ENCODE measurements around the gene VSNL1. TPM values are rescaled to one million over a fixed set of nuclear protein-coding genes. Genes with fewer than 3 reads are reported as not detected.

The VSNL1 gene
- polyA plus RNA-seq, 1 of the 3 experiments (the other 2 are of a cell fraction): 1.3 TPM

DNA sequence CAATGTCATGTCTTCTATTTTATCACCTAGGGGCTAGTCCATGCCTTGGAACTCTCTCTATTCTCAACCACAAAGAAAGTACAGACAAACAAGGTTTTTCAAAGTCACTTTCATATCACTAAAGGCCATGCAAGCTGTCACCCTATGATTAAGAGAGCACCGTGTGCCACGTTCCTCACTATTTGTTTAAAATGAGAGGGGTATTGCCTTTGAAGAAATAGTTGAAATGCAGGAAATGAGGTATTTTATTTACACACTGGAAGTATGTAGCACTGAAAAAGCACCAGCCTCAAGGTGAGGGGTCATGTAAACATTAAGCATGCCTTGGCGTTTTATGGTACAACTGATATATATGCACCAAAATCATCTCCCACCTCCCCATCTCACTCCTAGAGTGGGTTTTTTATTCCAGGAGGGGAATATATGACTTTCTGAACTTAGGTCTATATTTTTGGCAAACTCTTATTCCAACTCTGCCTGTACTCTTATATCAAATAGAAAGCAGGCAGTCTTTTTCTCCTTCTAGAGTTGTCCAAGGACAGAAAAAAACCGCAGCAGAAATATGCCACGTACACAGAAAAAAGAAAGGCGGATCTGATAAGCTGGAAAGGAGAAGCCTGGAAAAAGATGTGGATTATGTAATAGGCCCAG is 53.5 kb downstream of the VSNL1 start:
- Histone ChIP-seq H2AFZ (ENCODE audit: low read depth) (no peak overlapping the region), H3K9ac (no peak overlapping the region), H3K36me3 (replicated peaks in 1 of 2; ENCODE audit: control insufficient read depth in 1 of 2, insufficient read depth in 2 of 2, low read length in 1 of 2) (no peaks in the 10 kb centered on the region), H3K27ac (ENCODE audit: low read depth in 2 of 2, low read length in 1 of 2) (no peak overlapping the region), H3K4me1 (ENCODE audit: control insufficient read depth in 1 of 2, insufficient read depth in 2 of 2, low read depth in 1 of 2, low read length in 1 of 2) (peaks cover 0 to 7% of the 10 kb centered on the region in 2 experiments; a peak in 1 of 4 replicates), H3K27me3 (ENCODE audit: insufficient read depth) (no peaks in the 10 kb centered on the region), H3K4me2 (no peak overlapping the region), H4K20me1 (ENCODE audit: insufficient read depth) (no peaks in the 10 kb centered on the region), H3K9me2 (no peaks in the 10 kb centered on the region), H3F3A (replicated peaks; ENCODE audit: insufficient read depth) (no peaks in the 10 kb centered on the region), H3K79me2 (ENCODE audit: insufficient read depth) (no peaks in the 10 kb centered on the region), H3K4me3 (ENCODE audit: low read depth in 2 of 2, low read length in 1 of 2) (no peak overlapping the region), H3K9me3 (no peaks in the 10 kb centered on the region)
- CTCF ChIA-PET: interaction anchor here (0.6 to 1.5 kb wide), 3 partner anchors 8 to 423 kb away, joined by 3 to 4 read pairs (median 4); no protein-coding TSS in a partner anchor
- POLR2A ChIA-PET: no interaction called here
- DNase-seq: no peak
- TF ChIP-seq IRF3 (IDR thresholded peaks at IDR 0.05; ENCODE audit: low read depth, low read length) (no peak), PBX3 (IDR thresholded peaks at IDR 0.05) (no peak), JUND (IDR thresholded peaks at IDR 0.05) (no peak), CHD2 (IDR thresholded peaks at IDR 0.05; ENCODE audit: low read length, partially characterized antibody) (no peak), GABPA (IDR thresholded peaks at IDR 0.05; ENCODE audit: low read depth) (no peak), CTCF (IDR thresholded peaks at IDR 0.05) (no peak), YY1 (IDR thresholded peaks at IDR 0.05; ENCODE audit: low read depth) (no peak), ELF1 (IDR thresholded peaks at IDR 0.05) (no peak), TEAD4 (IDR thresholded peaks at IDR 0.05; ENCODE audit: borderline replicate concordance, insufficient read depth) (no peak)
- WGBS (ENCODE audit: low lambda C conversion rate): 86% methylated on average over 6 of the region's 6 CpGs

DNA sequence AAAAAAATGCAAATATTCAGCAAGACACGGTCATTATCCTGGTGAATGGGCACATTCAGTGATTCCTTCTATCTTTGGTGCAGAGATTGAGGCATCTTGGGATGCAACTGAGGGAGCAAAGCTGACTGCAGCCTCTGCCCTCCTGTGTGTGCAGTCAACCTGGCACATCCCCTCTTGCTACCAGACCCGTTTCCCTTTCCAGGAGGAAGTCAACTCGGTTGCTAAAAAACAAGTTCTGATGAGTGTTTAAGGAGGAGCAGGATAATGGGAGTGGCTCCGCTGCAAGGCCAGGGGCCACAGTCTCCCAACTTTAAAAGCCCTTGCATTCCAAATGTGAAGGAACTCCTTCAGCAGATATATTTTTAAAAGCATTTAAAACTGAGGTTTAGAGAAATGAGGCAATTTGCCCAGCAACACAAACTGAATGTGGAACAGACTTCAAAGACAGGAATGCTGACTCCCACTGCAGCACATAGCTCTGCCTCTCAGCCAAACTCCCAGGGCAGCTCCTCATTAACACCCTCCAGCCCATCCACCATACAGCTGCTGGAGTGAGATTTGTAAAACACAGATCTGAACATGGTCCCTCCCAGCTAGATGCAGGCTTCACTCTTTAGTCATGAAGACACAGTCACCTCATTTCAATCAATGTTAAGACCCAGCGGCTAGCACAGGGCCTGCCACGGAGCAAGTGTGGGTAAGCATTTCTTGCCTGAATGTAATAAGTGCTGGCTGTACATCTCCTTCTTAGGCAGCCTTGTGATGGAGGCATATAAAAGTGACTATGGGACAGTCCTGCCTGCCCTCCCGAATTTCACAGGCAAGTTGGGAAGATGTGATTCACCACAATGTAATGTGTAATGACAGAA is 54.3 kb downstream of the VSNL1 start:
- Histone ChIP-seq H4K20me1 (ENCODE audit: insufficient read depth) (no peaks in the 10 kb centered on the region), H3K9me2 (no peaks in the 10 kb centered on the region), H3K79me2 (ENCODE audit: insufficient read depth) (no peaks in the 10 kb centered on the region), H2AFZ (ENCODE audit: low read depth) (no peak overlapping the region), H3K9ac (no peak overlapping the region), H3F3A (replicated peaks; ENCODE audit: insufficient read depth) (no peaks in the 10 kb centered on the region), H3K27me3 (ENCODE audit: insufficient read depth) (no peaks in the 10 kb centered on the region), H3K4me1 (ENCODE audit: control insufficient read depth in 1 of 2, insufficient read depth in 2 of 2, low read depth in 1 of 2, low read length in 1 of 2) (peaks cover 0 to 7% of the 10 kb centered on the region in 2 experiments; a peak in 1 of 4 replicates), H3K36me3 (replicated peaks in 1 of 2; ENCODE audit: control insufficient read depth in 1 of 2, insufficient read depth in 2 of 2, low read length in 1 of 2) (no peaks in the 10 kb centered on the region), H3K4me3 (ENCODE audit: low read depth in 2 of 2, low read length in 1 of 2) (no peak overlapping the region), H3K9me3 (no peaks in the 10 kb centered on the region), H3K4me2 (no peak overlapping the region), H3K27ac (ENCODE audit: low read depth in 2 of 2, low read length in 1 of 2) (no peak overlapping the region)
- 76% methylated on average over 7 of the region's 7 CpGs for WGBS (ENCODE audit: low lambda C conversion rate)
- ChIA-PET CTCF (interaction anchor here (0.6 to 1.5 kb wide), 4 partner anchors 9 to 423 kb away, joined by 3 to 4 read pairs (median 4); partner anchors contain the start of gene VSNL1), POLR2A (no interaction called here)
- DNase-seq: no peak
- TF ChIP-seq MEF2A (IDR thresholded peaks at IDR 0.05; ENCODE audit: borderline replicate concordance, low read depth): no peak
- TF ChIP-seq RCOR1 (IDR thresholded peaks at IDR 0.05; ENCODE audit: low read length): no peak
- TF ChIP-seq NFIC (IDR thresholded peaks at IDR 0.05; ENCODE audit: borderline replicate concordance): no peak
- TF ChIP-seq FOSL2 (IDR thresholded peaks at IDR 0.05; ENCODE audit: borderline replicate concordance, low read depth): no peak
- TF ChIP-seq ELF1 (IDR thresholded peaks at IDR 0.05): no peak
- no peak for TF ChIP-seq MAX (IDR thresholded peaks at IDR 0.05; ENCODE audit: low read depth)
- TF ChIP-seq, protein P1, sequence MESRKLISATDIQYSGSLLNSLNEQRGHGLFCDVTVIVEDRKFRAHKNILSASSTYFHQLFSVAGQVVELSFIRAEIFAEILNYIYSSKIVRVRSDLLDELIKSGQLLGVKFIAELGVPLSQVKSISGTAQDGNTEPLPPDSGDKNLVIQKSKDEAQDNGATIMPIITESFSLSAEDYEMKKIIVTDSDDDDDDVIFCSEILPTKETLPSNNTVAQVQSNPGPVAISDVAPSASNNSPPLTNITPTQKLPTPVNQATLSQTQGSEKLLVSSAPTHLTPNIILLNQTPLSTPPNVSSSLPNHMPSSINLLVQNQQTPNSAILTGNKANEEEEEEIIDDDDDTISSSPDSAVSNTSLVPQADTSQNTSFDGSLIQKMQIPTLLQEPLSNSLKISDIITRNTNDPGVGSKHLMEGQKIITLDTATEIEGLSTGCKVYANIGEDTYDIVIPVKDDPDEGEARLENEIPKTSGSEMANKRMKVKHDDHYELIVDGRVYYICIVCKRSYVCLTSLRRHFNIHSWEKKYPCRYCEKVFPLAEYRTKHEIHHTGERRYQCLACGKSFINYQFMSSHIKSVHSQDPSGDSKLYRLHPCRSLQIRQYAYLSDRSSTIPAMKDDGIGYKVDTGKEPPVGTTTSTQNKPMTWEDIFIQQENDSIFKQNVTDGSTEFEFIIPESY (IDR thresholded peaks at IDR 0.05; ENCODE audit: borderline replicate concordance, low read depth): no peak
- no peak for TF ChIP-seq PBX3 (IDR thresholded peaks at IDR 0.05)
- no peak for TF ChIP-seq GABPA (IDR thresholded peaks at IDR 0.05; ENCODE audit: low read depth)
- no peak for TF ChIP-seq RFX5 (IDR thresholded peaks at IDR 0.05; ENCODE audit: low read length)
- TF ChIP-seq IRF3 (IDR thresholded peaks at IDR 0.05; ENCODE audit: low read depth, low read length): no peak

All from SK-N-SH (cell line).